ENCODE measurements around the gene BANF2.

GRCh38 chr20:17726902-17727301, 27.1 kb downstream of the BANF2 start:
- TF ChIP-seq FOXA1 (IDR thresholded peaks at IDR 0.05), result no peak
- no peak for TF ChIP-seq SP1 (IDR thresholded peaks at IDR 0.05)
- no peak for TF ChIP-seq FOXK2 (IDR thresholded peaks at IDR 0.05)
